ENCODE data around the gene C12orf56. TPM values are rescaled to one million over a fixed set of nuclear protein-coding genes. Genes with fewer than 3 reads are reported as not detected.

Gene C12orf56, protein sequence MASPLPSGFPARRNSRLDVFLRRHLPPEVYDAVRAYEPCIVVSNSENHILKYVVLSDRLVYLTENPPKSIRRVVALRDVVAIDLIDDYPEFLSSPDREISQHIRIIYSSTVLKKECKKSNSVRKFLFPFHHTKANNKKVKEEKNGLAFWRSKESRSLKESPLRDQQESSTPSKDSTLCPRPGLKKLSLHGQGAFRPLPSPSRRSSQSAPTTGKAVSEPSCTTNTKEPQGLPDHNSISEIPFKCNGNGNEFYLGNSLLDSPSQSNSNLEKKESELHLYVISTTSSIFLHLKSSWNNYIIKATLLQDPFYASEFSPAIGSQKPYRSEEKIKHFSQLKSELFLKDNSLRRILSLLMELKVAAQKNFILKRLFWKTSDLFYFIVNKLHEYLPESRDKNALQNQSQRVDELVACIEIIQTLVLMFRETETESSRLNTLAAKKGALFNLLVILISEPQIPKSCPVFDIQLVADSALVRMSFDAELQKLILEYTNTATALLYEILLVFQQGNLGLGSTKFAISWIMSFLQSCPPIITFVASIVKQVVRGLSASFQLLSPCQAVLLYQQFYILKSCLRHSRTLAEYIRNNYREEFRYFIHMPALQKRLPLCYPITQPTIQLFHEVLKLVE
- 1.2 TPM for polyA plus RNA-seq (2013, experiment 1 of 2)
- 1.0 TPM for polyA plus RNA-seq (2013, experiment 2 of 2)

DNA sequence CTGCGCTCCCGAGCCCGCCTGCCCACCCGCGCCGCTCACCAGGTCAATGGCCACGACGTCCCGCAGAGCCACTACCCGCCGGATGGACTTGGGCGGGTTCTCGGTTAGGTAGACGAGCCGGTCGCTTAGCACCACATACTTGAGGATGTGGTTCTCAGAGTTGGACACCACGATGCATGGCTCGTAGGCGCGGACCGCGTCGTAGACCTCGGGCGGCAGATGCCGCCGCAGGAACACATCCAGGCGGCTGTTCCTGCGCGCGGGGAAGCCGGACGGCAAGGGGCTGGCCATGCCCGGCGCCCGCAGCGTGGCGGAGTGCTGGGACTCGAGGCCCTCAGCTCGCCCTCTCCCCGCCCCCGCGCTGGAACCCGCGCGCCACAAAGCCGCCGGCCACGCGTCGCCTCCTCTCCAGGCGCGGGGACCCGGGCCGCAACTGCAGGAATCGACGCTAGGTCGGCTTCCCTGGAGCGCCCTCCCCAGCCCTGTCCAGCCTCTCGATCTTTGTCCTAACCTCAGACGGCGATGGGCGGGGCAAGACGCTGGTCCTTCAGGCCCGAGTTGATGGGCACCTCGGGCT is at the start of gene C12orf56:
TSS of gene C12orf56 (minus strand) at position 484 of the 577 bp plus-strand sequence. CDS start at position 291, 193 bp downstream.
- Histone ChIP-seq H4K8ac (ENCODE audit: low read depth, low read length) (no peak within 1 kb of the TSS), H3K36me3 (ENCODE audit: control insufficient read depth, insufficient read depth, low read length) (no peaks in the 10 kb centered on the region), H3K56ac (ENCODE audit: low read length) (no peak within 1 kb of the TSS), H3K4me3 (ENCODE audit: low read length) (no peak within 1 kb of the TSS), H3K27me3 (ENCODE audit: insufficient read depth, low read length, poor library complexity) (no peaks in the 10 kb centered on the region), H3K79me1 (ENCODE audit: low read length) (no peaks in the 10 kb centered on the region), H2BK5ac (ENCODE audit: low read length) (no peak within 1 kb of the TSS), H4K5ac (ENCODE audit: low read length) (no peak within 1 kb of the TSS), H2AK5ac (ENCODE audit: low read length) (no peak within 1 kb of the TSS), H3K27ac (ENCODE audit: low read depth, low read length) (no peak within 1 kb of the TSS), H2BK120ac (ENCODE audit: low read depth, low read length) (no peak within 1 kb of the TSS), H3K4me1 (ENCODE audit: control insufficient read depth, low read depth, low read length) (no peaks in the 10 kb centered on the region), H3K9ac (ENCODE audit: low read length) (no peak within 1 kb of the TSS), H3K23ac (ENCODE audit: low read length) (peak within 1 kb of the TSS; percentile 30), H2BK15ac (replicated peaks; ENCODE audit: low read depth) (no peak within 1 kb of the TSS), H3K4me2 (ENCODE audit: low read length) (no peak within 1 kb of the TSS), H3K4ac (ENCODE audit: low read depth, low read length) (no peak within 1 kb of the TSS), H3K18ac (ENCODE audit: low read length) (no peak within 1 kb of the TSS), H3K79me2 (ENCODE audit: control insufficient read depth, insufficient read depth, low read length) (no peaks in the 10 kb centered on the region)
- WGBS (ENCODE audit: extremely low coverage, insufficient coverage, low lambda C conversion rate), result no CpG with 5 or more reads among the region's 66 CpGs
- DNase-seq, result peak; percentile 14

DNA sequence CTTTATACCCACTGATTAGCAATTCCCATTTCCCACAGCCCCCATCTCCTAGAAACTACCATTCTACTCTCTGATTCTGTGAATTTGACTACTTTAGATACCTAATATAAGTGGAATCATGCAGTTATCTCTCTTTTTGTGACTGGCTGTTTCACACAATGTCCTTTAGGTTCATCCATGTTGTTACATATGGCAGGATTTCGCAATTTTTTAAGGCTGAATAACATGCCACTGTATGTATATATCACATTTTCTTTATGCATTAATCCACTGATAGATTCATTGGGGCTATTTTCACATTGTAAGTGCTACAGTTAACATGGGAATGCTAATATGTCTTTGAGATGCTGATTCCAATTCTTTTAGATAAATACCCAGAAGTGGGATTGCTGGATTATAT is 49.5 kb upstream of the C12orf56 start:
- H3K27me3 ChIP-seq (ENCODE audit: insufficient read depth, low read length, poor library complexity), result no peaks in the 10 kb centered on the region
- H3K4me2 ChIP-seq (ENCODE audit: low read length), result no peak overlapping the region
- no peak overlapping the region for H2BK5ac ChIP-seq (ENCODE audit: low read length)
- H2BK120ac ChIP-seq (ENCODE audit: low read depth, low read length), result no peak overlapping the region
- H3K56ac ChIP-seq (ENCODE audit: low read length), result no peak overlapping the region
- no peak overlapping the region for H2BK15ac ChIP-seq (replicated peaks; ENCODE audit: low read depth)
- no peak overlapping the region for H3K23ac ChIP-seq (ENCODE audit: low read length)
- H4K5ac ChIP-seq (ENCODE audit: low read length), result no peak overlapping the region
- H3K27ac ChIP-seq (ENCODE audit: low read depth, low read length), result no peak overlapping the region
- no peak overlapping the region for H2AK5ac ChIP-seq (ENCODE audit: low read length)
- no peak overlapping the region for H3K4ac ChIP-seq (ENCODE audit: low read depth, low read length)
- peaks cover 16% of the 10 kb centered on the region for H3K36me3 ChIP-seq (ENCODE audit: control insufficient read depth, insufficient read depth, low read length)
- H3K79me2 ChIP-seq (ENCODE audit: control insufficient read depth, insufficient read depth, low read length), result no peaks in the 10 kb centered on the region
- no peak overlapping the region for H3K18ac ChIP-seq (ENCODE audit: low read length)
- no CpG with 5 or more reads among the region's 1 CpG for WGBS (ENCODE audit: extremely low coverage, insufficient coverage, low lambda C conversion rate)
- no peaks in the 10 kb centered on the region for H3K4me1 ChIP-seq (ENCODE audit: control insufficient read depth, low read depth, low read length)
- H3K4me3 ChIP-seq (ENCODE audit: low read length), result no peak overlapping the region
- H3K79me1 ChIP-seq (ENCODE audit: low read length), result no peaks in the 10 kb centered on the region
- no peak overlapping the region for H3K9ac ChIP-seq (ENCODE audit: low read length)
- no peak overlapping the region for H4K8ac ChIP-seq (ENCODE audit: low read depth, low read length)
- DNase-seq, result no peak

DNA sequence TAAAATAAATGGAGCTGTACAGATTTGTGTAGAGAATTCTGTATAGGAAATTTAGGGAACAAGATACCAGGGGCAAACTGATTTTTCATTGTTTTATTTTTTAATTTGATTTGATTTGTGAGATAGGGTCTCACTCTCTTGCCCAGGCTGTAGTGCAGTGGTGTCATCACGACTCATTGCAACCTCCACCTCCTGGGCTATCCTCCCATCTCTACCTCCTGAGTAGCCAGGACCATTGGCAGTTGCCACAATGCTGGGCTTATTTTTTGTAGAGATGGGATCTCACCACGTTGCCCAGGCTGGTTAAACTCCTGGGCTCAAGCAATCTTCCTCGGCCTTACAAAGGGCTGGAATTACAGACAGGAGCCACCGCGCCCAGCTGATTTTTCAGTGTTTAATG is 43.4 kb upstream of the C12orf56 start:
- Histone ChIP-seq H3K27me3 (ENCODE audit: insufficient read depth, low read length, poor library complexity) (no peaks in the 10 kb centered on the region), H4K5ac (ENCODE audit: low read length) (no peak overlapping the region), H3K36me3 (ENCODE audit: control insufficient read depth, insufficient read depth, low read length) (peaks cover 19% of the 10 kb centered on the region)

DNA sequence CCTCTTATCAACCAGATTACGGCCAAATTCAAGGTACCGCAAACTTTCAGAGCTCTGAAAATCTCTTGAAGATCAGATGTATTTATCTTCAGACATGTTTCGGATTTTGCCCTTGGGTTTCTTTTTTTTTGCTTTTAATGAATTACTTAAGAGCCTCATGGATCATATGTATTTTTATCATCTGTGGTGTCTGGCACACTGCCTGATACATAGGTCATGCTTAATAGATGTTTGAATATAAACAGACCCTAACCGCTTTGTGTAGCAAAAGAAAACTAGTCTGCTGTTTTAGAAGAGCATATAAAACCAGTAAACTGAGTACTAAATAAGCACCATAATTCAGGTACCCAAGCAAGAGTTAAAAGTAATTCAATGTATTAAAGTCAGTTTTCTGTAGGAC is 41.2 kb upstream of the C12orf56 start:
- Histone ChIP-seq H3K4me3 (ENCODE audit: low read length) (no peak overlapping the region), H3K9ac (ENCODE audit: low read length) (no peak overlapping the region), H3K36me3 (ENCODE audit: control insufficient read depth, insufficient read depth, low read length) (peaks cover 15% of the 10 kb centered on the region), H2BK5ac (ENCODE audit: low read length) (no peak overlapping the region), H2BK120ac (ENCODE audit: low read depth, low read length) (no peak overlapping the region), H3K18ac (ENCODE audit: low read length) (no peak overlapping the region), H3K27ac (ENCODE audit: low read depth, low read length) (no peak overlapping the region), H3K4me1 (ENCODE audit: control insufficient read depth, low read depth, low read length) (no peaks in the 10 kb centered on the region), H2AK5ac (ENCODE audit: low read length) (no peak overlapping the region), H2BK15ac (replicated peaks; ENCODE audit: low read depth) (no peak overlapping the region), H3K27me3 (ENCODE audit: insufficient read depth, low read length, poor library complexity) (no peaks in the 10 kb centered on the region), H3K79me2 (ENCODE audit: control insufficient read depth, insufficient read depth, low read length) (no peaks in the 10 kb centered on the region), H3K79me1 (ENCODE audit: low read length) (no peaks in the 10 kb centered on the region), H3K4me2 (ENCODE audit: low read length) (no peak overlapping the region), H4K8ac (ENCODE audit: low read depth, low read length) (no peak overlapping the region), H3K4ac (ENCODE audit: low read depth, low read length) (no peak overlapping the region), H3K56ac (ENCODE audit: low read length) (no peak overlapping the region), H4K5ac (ENCODE audit: low read length) (no peak overlapping the region), H3K23ac (ENCODE audit: low read length) (no peak overlapping the region)
- no CpG with 5 or more reads among the region's 4 CpGs for whole genome bisulfite sequencing (ENCODE audit: extremely low coverage, insufficient coverage, low lambda C conversion rate)
- DNase-seq, result no peak

More for the DNA sequence above, 43.4 kb upstream of the C12orf56 start:
- WGBS (ENCODE audit: extremely low coverage, insufficient coverage, low lambda C conversion rate), result no CpG with 5 or more reads among the region's 5 CpGs
- no peaks in the 10 kb centered on the region for H3K79me2 ChIP-seq (ENCODE audit: control insufficient read depth, insufficient read depth, low read length)
- H3K79me1 ChIP-seq (ENCODE audit: low read length), result no peaks in the 10 kb centered on the region
- no peak overlapping the region for H4K8ac ChIP-seq (ENCODE audit: low read depth, low read length)
- no peak overlapping the region for H2BK120ac ChIP-seq (ENCODE audit: low read depth, low read length)
- no peak overlapping the region for H3K4me2 ChIP-seq (ENCODE audit: low read length)
- no peak overlapping the region for H2BK15ac ChIP-seq (replicated peaks; ENCODE audit: low read depth)
- no peak overlapping the region for H3K18ac ChIP-seq (ENCODE audit: low read length)
- H3K9ac ChIP-seq (ENCODE audit: low read length), result no peak overlapping the region
- H3K23ac ChIP-seq (ENCODE audit: low read length), result no peak overlapping the region
- no peak overlapping the region for H3K56ac ChIP-seq (ENCODE audit: low read length)
- H3K4me3 ChIP-seq (ENCODE audit: low read length), result no peak overlapping the region
- H3K27ac ChIP-seq (ENCODE audit: low read depth, low read length), result no peak overlapping the region
- no peak for DNase-seq
- H3K4ac ChIP-seq (ENCODE audit: low read depth, low read length), result no peak overlapping the region
- H2AK5ac ChIP-seq (ENCODE audit: low read length), result no peak overlapping the region
- H3K4me1 ChIP-seq (ENCODE audit: control insufficient read depth, low read depth, low read length), result no peaks in the 10 kb centered on the region
- no peak overlapping the region for H2BK5ac ChIP-seq (ENCODE audit: low read length)

DNA sequence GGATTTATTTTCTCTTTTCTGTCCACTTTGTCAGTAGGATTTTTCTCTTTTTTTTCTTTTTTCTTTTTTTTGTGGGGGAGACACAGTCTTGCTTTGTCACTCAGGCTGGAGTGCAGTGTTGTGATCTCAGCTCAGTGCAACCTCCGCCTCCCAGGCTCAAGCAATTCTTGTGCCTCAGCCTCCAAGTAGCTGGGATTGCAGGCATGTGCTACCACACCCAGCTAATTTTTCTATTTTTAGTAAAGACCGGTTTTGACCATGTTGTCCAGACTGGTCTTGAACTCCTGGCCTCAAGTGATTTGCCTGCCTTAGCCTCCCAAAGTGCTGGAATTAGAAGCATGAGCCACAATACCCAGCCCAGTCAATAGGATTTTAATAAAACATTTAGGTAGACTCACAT is 40.3 kb upstream of the C12orf56 start:
- H2AK5ac ChIP-seq (ENCODE audit: low read length), result no peak overlapping the region
- H3K79me1 ChIP-seq (ENCODE audit: low read length), result no peaks in the 10 kb centered on the region
- no peak overlapping the region for H4K5ac ChIP-seq (ENCODE audit: low read length)
- H3K4ac ChIP-seq (ENCODE audit: low read depth, low read length), result no peak overlapping the region
- no peak overlapping the region for H4K8ac ChIP-seq (ENCODE audit: low read depth, low read length)
- no peak overlapping the region for H3K4me2 ChIP-seq (ENCODE audit: low read length)
- H3K27ac ChIP-seq (ENCODE audit: low read depth, low read length), result no peak overlapping the region
- no peaks in the 10 kb centered on the region for H3K79me2 ChIP-seq (ENCODE audit: control insufficient read depth, insufficient read depth, low read length)
- no peak for DNase-seq
- H3K18ac ChIP-seq (ENCODE audit: low read length), result no peak overlapping the region
- H3K4me3 ChIP-seq (ENCODE audit: low read length), result no peak overlapping the region
- H3K36me3 ChIP-seq (ENCODE audit: control insufficient read depth, insufficient read depth, low read length), result peaks cover 14% of the 10 kb centered on the region
- H3K27me3 ChIP-seq (ENCODE audit: insufficient read depth, low read length, poor library complexity), result no peaks in the 10 kb centered on the region
- H3K4me1 ChIP-seq (ENCODE audit: control insufficient read depth, low read depth, low read length), result no peaks in the 10 kb centered on the region
- no peak overlapping the region for H2BK5ac ChIP-seq (ENCODE audit: low read length)
- H2BK120ac ChIP-seq (ENCODE audit: low read depth, low read length), result no peak overlapping the region
- no peak overlapping the region for H2BK15ac ChIP-seq (replicated peaks; ENCODE audit: low read depth)
- no peak overlapping the region for H3K9ac ChIP-seq (ENCODE audit: low read length)
- no peak overlapping the region for H3K23ac ChIP-seq (ENCODE audit: low read length)
- no CpG with 5 or more reads among the region's 2 CpGs for WGBS (ENCODE audit: extremely low coverage, insufficient coverage, low lambda C conversion rate)
- H3K56ac ChIP-seq (ENCODE audit: low read length), result no peak overlapping the region
